Kidney glomerular epithelial cell (primary cell): Measurements from ENCODE around the gene MAIP1.
"Not testable (repeated sequence)": the region's sequence is repeated elsewhere in the genome, so short reads cannot be mapped to it uniquely, and the experiment has no call there.

Experiments used
- DNase-seq: peaks from one replicate; lab custom pipeline; 2025; lab: John Stamatoyannopoulos, UW

The MAIP1 gene, protein sequence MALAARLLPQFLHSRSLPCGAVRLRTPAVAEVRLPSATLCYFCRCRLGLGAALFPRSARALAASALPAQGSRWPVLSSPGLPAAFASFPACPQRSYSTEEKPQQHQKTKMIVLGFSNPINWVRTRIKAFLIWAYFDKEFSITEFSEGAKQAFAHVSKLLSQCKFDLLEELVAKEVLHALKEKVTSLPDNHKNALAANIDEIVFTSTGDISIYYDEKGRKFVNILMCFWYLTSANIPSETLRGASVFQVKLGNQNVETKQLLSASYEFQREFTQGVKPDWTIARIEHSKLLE

DNA sequence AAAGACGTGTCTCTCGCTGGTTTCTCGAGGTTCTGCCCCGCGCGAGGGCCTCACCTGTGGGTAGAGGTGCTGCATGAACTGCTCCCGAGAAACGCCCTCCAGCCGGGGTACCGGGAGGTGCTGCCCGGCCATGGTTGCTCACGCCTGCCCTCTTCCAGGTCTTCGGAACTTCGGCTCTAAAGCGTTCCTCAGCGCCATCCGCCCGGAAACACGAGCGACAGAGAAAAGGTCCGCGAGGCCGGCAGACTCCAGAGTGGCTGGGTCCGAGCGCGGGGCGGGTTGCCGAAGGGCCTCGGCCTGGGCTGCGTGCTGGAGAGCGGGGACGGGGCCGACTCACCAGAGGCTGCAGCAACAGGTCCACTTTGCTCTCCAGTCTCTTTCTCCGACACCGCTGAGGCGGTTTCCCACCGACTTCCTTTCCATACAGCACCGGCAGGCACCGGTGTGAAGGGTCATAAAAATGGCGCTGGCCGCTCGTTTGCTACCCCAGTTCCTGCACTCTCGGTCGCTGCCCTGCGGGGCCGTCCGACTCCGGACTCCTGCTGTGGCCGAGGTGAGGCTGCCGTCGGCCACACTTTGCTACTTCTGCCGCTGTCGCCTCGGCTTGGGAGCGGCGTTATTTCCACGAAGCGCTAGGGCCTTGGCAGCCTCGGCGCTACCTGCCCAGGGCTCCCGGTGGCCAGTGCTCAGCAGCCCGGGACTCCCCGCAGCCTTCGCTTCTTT lies at the start of gene MAIP1, which contains the start of gene TYW5:
Gene MAIP1 (plus strand): TSS at position 244 of the 723 bp plus-strand sequence. CDS start 217 bp downstream, at position 461.
Gene TYW5 (minus strand): TSS at position 153 of the 723 bp plus-strand sequence. CDS start 21 bp downstream, at position 132.
- DNase-seq, result peak; percentile 94

DNA sequence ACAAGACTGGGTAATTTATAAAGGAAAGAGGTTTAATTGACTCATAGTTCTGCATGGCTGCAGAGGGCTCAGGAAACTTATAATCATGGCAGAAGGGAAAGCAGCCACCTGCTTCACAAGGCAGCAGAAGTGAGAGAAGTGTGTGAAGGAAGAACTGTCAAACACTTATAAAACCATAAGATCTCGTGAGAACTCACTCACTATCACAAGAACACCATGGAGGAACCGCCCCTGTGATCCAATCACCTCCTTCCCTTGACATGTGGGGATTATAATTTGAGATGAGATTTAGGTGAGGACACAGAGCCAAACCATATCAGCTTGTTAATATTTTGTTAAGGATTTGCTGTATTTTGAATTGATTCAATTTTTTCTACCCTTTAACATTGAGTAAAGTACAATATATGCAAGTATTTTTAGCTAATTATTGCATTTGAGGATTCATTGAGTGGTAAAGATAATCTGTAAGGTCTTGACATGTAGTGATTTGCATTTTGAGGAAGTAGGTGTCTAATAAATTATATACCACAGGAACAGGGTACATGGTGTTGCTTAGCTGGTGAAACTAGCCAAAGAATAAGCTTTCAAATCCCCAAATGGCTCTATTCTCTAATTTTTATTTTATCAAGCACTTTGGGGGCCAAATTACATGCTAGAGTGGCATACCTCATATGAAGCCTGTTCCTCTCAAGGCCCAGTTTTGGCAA lies 48.2 kb upstream of the MAIP1 start:
- DNase-seq, result no peak

DNA sequence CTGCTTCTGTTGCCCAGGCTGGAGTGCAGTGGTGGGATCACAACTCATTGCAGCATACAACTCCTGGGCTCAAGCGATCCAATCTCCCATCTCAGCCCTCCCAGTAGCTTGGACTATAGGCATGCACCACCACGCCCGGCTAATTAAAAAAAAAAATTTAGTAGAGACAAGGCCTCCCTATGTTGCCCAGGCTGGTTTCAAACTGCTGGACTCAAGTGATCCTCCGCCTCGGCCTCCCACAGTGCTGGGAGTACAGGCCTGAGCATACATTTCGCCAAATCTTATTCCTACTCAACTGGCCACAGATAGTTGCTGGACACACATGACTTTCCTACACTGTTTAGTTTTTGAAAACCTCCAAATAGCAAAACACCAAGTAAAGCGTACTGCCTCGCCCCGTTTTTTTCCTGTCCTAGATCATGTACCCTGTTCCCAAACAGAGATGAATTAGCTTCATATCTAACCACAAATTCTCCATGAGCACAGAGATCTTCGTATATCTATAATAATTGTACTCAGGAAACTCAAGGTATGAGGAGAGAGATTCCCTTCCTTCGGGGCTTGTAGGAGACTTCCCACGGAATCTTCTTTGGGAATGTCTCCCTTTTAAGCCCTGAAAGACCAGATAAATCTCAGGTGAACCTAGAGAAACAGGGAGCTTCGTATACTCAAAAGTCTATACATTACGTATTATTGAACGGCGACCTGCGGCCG lies 44.9 kb upstream of the MAIP1 start:
- DNase-seq, result no peak

DNA sequence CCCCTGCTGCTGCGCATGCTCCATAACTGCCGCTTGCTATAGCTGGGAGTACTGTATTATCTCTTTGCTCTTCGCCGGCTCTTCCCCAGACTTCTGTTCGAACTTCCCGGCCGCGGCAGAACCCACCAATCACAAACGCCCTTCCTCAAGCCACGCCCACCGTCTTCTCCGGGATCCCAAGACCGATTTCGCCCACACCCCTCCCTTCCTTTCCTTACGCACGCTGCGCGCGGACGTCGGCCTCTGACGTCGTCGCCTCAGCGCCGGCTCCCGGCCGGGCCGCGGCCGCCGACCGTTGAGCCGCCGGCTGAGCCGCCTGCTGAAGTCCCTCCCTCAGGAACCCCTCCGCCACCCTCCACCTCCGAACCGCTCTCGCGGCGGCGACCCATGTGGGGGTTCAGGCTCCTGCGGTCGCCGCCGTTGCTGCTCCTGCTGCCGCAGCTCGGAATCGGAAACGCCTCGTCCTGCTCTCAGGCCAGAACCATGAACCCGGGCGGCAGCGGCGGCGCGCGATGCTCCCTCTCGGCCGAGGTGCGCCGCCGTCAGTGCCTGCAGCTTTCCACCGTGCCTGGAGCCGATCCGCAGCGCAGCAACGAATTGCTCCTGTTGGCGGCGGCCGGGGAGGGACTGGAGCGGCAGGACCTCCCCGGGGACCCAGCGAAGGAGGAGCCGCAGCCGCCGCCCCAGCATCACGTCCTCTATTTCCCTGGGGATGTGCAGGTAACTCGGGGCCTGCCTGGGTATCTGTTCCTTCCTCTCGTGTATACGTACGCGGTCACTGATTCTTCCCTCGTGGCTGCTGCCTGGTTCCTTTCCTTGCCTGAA lies 44.1 kb upstream of the MAIP1 start, which contains the start of gene C2orf69:
Gene C2orf69 (plus strand): TSS at position 242 of the 825 bp plus-strand sequence. CDS start 146 bp downstream, at position 388.
- peak; percentile 96 for DNase-seq

DNA sequence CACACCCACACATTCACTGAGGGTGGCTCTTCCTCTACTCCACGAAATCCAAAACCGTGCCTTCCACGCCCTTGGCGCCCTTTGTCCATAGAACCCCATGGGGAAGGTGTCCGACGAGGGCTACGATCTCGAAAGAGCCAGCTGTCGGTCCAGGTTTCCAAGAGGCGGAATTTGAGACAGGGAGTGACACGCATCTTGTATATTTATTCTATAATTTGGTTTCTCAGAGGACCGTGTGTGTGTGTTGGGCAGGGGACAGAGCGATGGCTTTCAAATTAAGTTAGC lies 43.6 kb upstream of the MAIP1 start:
- no peak for DNase-seq

DNA sequence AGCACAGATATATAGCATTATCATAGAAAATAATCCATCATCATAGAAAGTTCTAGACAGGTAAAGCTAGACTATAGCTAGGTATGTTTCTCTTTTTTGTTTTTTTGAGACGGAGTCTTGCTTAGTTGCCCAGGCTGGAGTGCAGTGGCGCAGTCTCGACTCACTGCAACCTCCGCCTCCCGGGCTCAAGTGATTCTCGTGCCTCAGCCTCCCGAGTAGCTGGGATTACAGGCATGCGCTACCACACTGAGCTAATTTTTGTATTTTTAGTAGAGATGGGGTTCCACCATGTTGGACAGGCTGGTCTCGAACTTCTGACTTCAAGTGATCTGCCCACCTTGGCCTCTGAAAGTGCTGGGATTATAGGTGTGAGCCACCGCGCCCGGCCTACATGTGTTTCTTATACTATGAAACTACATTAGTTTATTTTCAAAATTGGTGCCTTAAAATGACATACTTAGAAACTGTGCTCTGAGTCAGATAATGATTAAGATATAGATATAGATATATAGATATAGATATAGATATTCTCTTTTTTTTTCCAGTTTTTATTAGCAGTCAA lies 42.7 kb upstream of the MAIP1 start:
- DNase-seq, result not testable (repeated sequence)

DNA sequence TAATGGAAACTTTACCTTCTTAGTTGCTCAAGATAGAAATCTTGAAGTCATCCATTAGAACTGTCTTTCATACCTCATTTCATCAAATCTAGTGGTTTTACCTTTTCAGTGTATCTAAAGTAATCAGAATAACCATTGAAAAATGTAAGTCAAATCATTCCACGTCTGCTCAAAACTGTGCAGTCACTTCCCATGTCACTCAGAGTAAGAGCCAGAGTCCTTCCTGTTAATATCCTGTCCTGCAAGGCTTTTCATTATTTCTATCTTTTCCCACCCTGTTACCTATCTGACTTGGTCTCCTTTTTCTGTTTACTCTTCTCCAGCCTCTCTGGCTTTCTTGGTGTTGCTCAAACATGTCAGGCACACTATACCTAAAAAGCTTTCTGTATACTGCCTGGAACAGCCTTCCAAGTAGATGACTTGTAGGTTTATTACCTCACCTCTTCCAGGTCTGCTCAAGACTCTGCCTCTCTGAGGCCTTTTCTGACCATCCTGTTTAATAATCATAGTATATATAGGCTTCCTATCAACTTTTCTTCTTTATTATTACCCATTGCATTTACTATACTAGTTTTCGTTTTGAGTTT lies 40.9 kb upstream of the MAIP1 start:
- no peak for DNase-seq

DNA sequence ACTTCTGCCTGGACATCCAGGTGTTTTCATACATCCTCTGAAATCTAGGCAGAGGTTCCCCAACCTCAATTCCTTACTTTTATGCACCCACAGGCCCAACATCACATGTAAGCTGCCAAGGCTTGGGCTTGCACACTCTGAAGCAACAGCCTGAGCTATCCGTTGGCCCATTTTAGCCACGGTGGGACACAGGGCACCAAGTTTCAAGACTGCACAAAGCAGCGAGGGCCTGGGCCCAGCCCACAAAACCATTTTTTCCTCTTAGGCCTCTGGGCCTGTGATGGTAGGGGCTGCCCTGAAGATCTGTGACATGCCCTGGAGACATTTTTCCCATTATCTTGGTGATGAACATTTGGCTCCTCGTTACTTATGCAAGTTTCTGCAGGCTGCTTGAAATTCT lies 38.4 kb upstream of the MAIP1 start:
- DNase-seq, result no peak

DNA sequence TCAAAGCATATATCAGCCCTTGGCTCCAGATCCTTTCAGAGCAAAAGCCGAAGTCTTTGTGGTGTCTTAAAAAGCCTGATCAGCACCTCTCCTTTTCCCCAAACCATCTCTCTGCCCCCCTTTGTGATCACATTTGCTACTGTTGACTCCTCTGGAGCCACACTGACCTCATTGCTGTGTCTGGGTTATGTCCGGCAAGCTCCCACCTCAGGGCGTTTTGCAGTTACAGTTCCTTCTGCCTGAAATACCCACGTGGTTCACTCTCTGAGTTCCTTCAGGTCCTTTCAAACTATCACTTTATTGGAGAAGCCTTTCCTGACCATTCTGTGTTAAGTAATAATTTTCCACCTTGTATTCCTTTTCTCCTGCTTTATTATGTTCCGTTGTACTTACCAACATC lies 32.5 kb upstream of the MAIP1 start:
- no peak for DNase-seq

DNA sequence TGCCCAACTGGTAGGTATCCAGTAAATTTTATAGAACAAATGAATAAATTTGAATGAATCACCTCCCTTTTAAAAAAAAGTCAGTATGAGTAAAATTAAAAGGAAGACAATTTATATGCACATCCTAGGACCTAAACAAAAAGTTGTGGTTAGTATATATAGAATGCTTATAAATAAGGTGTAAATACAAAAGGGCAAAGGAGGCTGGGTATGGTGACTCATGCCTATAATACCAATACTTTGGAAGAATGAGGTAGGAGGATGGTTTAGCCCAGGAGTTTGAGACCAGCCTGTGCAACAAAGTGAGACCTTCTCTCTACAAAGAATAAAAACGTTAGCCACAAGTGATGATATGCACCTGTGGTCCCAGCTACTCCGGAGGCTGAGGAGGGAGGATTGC lies 31.5 kb upstream of the MAIP1 start:
- DNase-seq, result no peak

DNA sequence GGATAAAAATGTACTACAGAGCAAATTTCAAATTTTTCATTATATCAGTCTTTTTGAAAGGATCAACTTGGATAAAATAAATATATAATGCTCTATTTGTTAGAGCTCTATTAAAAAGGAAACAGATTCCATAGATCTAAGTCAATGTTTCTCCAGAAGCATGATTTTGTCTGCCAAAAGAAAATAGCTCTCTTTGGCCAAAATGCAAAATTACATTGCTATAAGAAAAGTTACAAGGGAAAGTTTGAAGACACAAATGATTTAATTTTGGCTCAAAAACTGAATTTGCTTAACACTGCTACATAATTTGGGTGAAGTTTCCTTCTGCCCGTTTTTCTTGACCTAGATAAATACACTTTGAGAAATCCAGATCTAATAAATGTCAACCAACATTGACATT lies 28.6 kb upstream of the MAIP1 start:
- DNase-seq, result no peak

DNA sequence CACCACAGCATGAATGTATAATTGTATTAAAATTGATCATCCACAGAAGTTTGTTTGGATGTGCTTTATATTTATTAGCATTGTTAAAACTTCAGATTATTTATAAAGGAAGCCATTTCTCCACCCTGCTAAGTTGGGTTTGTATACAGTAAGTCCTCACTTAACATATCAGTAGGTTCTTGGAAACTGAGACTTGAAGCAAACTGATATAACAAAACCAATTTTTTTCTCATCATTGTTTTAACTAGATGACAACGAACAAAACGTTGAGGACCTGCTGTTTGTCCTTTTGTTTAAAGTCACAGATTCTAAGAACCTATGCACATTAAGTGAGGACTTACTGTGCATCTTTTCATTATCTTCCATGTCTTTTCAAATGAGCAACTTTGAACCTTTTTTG lies 27.2 kb upstream of the MAIP1 start:
- no peak for DNase-seq

DNA sequence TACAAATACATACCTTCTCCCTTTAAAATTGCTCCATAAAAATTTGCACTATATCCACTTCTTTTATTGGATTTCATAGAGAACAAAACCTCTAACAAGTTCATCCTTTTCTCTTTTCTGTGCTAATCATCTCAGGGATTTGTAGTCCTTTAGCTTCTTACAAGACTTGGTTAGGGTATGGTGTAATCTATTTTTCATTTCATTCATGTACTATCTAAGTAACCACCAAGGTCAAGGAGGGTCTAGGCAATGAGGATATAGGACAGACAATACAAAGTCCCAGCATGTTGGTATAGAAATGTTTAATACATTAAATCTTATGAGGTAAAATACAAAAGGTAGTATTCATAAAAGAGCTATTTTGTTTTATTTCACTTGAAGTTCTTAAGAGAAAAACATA lies 26.8 kb upstream of the MAIP1 start:
- DNase-seq, result no peak

DNA sequence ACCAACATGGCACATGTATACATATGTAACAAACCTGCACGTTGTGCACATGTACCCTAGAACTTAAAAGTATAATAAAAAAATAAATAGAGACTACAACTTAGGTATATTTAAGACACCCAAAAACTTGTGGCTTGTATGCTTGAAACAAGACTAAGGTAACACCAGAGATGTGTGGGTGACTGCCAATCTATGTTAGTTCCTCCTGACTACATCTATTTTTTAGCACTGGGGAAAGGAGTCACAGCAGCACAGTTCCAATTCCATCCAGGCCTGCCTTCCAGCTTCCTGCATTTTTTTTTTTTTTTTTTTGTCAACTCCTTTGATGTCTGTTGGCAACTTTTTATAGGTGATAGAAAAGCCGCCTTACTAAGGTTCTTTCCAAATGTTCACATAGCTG lies 26.1 kb upstream of the MAIP1 start:
- DNase-seq, result no peak

DNA sequence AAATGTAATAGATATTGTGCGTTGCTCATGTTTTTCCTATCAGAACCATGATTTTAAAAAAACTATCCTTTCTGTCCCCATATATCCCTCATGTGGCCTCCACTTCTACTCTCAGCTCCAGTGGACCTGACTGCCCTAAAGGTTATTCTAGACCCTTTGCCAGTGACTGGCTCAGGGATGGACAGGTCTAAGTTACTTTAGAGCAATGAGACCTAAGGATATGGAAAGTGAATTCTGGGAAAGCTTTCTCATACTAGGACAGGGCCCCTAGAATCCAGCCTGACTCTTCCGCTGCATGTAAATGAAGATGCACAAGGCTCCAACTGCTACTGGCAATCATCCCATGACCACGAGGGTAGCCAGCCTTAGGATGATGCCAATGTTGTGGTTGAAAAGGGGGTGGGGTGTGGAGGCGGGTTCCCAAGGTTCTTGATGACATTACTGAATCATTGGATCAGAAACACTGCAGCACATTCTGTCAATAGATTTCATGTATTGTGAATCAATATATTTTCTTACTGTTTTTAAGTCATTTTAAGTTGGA lies 23.0 kb upstream of the MAIP1 start:
- DNase-seq, result no peak

DNA sequence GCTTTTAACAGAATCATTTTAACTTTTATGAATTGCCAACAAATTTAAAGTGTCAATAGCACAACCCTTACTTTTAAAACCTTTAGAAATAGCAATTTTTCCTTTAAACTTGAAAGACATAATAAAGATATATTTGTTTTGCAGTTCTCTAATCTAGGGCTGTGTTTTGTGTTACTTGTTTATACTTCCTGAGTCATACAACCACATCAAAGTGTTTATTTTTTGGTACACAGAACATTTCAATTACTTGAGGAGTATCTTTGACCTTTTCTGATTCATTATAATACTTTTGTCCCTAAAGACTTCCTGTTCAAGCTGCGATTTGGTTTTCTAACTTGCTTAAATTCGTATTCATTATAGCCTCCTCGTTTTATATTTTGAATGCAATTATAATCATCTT lies 21.9 kb upstream of the MAIP1 start:
- DNase-seq, result no peak

DNA sequence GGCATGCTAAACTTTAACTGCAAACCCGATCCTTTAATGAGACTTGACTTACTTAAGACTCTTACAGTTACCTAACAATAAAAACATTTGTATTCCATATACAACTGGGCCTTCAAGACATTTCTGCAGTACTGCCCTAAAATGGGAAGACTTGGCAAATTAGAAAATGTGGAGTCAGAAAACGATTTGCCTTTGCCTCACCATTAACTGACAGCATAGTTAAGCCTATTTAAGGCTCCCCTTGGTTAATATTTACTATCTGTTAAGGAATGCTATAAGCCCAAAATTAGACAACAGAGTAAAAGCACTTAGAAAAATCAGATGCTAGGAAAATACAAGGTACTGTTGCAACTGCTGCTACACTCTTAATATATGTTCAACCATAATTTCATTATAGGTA lies 18.8 kb upstream of the MAIP1 start:
- no peak for DNase-seq

DNA sequence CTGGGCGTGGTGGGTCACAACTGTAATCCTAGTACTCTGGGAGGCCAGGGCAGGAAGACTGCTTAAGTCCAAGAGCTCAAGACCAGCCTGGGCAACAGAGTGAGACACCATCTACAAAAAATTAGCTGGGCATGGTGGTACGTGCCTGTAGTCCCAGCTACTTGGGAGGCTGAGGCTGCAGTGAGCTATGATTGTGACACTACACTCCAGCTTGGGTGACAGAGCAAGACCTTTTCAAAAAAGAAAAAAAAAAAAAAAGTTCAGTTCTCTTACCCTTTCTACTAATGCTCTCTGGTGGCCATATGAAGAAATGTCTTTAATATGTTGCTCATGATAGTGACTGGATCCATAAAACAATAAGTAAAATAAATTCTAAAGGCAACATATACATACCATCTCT lies 15.0 kb upstream of the MAIP1 start:
- peak; percentile 22 for DNase-seq

DNA sequence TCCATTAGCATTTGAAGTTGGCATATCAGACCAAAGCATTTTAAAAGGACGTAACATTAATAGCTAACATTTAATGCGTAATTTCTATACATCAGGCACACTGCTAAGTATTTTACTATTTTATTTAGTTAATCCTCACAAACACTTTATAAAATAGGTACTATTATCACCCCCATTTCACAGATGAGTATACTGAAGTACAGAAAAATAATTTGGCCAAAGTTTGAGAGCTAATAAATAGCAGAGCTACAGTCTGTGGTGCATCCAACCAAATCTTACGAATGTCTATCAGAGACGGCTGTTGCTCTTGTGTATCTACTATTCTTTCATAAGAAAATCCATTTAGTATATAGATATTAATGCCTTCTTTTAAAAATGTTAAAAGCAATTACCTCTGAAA lies 12.0 kb upstream of the MAIP1 start:
- DNase-seq, result no peak

DNA sequence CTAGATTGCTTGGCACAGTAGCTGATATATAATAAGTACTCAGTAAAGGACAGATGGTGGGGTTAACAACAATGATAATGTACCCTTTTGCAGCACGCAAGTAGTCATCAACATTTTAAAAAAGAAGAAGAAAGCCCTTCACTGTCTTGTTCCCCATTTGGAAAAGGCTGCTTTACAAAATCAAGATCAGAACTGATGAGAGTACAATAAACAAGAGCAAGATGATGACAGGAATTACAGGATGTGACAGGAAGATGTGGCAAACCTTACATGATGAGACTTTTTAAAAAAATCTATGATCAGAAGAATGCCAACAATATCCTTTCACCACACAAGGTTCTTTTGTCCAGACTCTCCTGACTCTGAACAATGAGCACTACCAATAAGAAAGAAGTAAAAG lies 9.2 kb upstream of the MAIP1 start:
- no peak for DNase-seq

DNA sequence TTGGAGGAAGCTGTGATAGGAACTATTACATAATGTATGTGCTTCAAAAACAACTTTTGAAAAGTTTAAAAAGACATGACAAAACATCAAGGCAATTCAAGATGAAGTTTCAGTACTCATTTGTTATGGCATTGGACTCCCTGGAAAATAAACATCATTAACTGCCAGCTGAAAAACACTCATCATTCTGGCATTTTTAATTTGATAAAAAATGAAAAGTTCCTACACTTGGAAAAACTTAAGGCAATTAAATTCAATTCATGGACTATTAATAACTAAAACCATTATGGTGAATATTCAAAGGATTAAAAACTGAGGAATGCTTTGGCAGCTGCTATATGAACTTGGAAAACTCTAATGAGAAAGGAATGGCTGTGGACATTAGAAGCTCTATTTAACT lies 8.5 kb upstream of the MAIP1 start:
- DNase-seq, result no peak
